Activated naive CD8-positive, alpha-beta T cell treated with anti-CD3 and anti-CD28 coated beads, Interleukin-2, amount 50 U/mL, for 24 hours (primary cell): ENCODE data around the gene OR51M1.
A peak's percentile ranks its signal among the peaks of the same experiment; 100 is the strongest.
"Not testable (repeated sequence)": the region's sequence is repeated elsewhere in the genome, so short reads cannot be mapped to it uniquely, and the experiment has no call there.

Experiments used
- ATAC-seq: fragments of 150-1000 bp; cut with Tn5 transposase; one replicate; pipeline ENCODE4 v1.10.0; 2021
- DNase-seq: peaks from one replicate; pipeline ENCODE4 v3.0.0; 2021
- H3K27ac Mint-ChIP-seq: one replicate; pipeline ENCODE4 v1.8.0; 2021; ENCODE audit warnings: mild to moderate bottlenecking, mixed read lengths
- H3K27me3 Mint-ChIP-seq: one replicate; pipeline ENCODE4 v1.8.0; 2021; ENCODE audit warnings: mixed read lengths
- H3K36me3 Mint-ChIP-seq: one replicate; pipeline ENCODE4 v1.8.0; 2021; ENCODE audit warnings: low read depth, mixed read lengths
- H3K4me1 Mint-ChIP-seq: one replicate; pipeline ENCODE4 v1.8.0; 2021; ENCODE audit warnings: mixed read lengths
- H3K4me3 Mint-ChIP-seq: one replicate; pipeline ENCODE4 v1.8.0; 2021; ENCODE audit warnings: mild to moderate bottlenecking, moderate library complexity, mixed read lengths
- H3K9me3 Mint-ChIP-seq: one replicate; pipeline ENCODE4 v1.8.0; 2021; ENCODE audit warnings: mixed read lengths

The OR51M1 gene

DNA sequence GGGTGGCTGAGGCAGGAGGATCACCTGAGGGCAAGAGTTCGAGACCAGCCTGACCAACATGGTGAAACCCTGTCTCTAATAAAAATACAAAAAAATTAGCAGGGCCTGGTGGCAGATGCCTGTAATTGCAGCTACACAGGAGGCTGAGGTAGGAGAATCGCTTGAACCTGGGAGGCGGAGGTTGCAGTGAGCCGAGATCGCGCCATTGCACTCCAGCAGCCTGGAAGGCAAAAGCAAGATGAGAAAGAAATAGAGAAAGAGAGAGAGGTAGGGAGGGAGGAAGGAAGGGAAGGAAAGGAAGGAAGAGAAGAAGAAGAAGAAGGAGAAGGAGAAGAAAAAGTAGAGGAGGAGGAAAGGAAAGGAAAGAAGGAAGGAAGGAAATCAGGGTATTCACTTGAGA lies 17.2 kb upstream of the OR51M1 start:
- not testable (repeated sequence) for ATAC-seq, H3K9me3 Mint-ChIP-seq, H3K4me1 Mint-ChIP-seq, H3K36me3 Mint-ChIP-seq, DNase-seq, H3K27me3 Mint-ChIP-seq, H3K27ac Mint-ChIP-seq, H3K4me3 Mint-ChIP-seq

DNA sequence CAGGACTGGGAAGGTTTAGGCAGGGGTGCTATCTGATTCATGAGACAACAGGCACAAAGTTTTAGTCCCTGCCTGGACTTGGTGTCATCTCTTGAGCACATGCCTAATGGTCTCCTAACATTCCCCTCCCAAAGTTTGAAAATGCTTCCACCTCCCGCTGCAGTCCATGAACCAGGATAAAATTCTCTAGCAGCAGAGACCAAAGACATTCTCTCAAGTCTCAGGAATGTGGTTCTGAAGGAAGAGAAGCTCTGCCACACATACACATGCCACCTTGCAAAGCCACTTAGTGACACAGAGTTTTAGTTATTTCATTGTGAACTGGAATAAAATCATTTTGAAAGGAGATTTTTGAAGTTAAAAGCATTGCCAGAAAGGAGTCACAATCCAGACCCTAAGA lies 16.8 kb upstream of the OR51M1 start:
- no peak overlapping the region for H3K4me3 Mint-ChIP-seq
- peaks cover 2% of the 10 kb centered on the region for H3K27me3 Mint-ChIP-seq
- no peak for ATAC-seq
- no peaks in the 10 kb centered on the region for H3K9me3 Mint-ChIP-seq
- no peaks in the 10 kb centered on the region for H3K36me3 Mint-ChIP-seq
- no peaks in the 10 kb centered on the region for H3K4me1 Mint-ChIP-seq
- H3K27ac Mint-ChIP-seq = no peak overlapping the region
- no peak for DNase-seq

DNA sequence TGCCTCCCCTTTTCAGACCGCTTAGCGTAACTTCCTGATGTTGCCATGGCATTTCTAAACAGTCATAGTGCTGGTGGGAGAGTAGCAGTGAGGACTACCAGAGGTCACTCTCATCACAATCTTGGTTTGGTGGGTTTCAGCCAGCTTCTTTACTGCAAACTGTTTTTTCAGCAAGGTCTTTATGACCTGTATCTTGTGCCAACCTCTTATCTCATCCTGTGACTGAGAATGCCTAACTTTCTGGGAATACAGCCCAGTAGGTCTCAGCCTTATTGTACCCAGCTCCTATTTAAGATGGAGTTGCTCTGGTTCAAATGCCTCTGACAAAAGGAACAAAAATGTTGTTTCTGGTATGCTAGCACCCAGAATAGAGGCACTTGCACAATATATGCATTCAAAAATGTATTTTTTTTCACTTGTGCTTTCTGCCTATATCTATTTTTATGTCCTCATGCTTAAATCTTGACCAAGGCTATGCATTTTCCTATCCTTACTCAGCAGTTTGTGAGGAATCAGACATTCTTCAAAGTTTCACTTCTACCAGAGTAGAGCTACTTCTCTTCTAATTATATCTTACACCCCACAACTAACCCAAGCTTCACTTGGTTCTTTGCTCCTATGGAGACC lies 16.1 kb upstream of the OR51M1 start:
- peaks cover 2% of the 10 kb centered on the region for H3K27me3 Mint-ChIP-seq

DNA sequence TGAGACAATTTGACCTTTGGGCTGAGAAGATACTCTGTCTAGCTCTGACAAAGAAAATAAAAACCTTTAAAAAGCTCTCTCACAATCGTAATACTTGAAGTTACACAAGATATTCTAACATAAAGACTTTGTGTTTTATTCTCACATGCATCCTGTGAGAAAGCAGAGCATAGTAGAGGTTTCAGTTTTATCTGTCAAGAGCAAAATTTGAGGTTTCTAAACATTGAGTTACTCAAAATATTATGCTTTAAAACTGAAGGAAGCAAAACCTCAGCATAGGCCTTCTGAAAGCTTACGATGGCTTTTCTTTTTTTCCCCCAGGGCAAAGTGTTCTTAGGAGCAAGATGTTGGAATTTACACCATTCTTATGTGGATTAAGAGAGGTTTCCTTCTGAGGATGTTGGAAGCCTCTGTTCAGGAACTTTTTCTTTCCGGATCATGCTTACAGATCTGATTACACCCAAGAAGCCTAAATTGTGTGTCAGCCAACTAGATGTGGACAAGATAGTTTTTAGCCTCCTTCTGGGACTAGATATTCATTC lies 15.0 kb upstream of the OR51M1 start:
- no peaks in the 10 kb centered on the region for H3K36me3 Mint-ChIP-seq
- DNase-seq (no peak), ATAC-seq (no peak)
- H3K27me3 Mint-ChIP-seq = peaks cover 2% of the 10 kb centered on the region
- no peak overlapping the region for H3K4me3 Mint-ChIP-seq
- H3K9me3 Mint-ChIP-seq = peaks cover 8% of the 10 kb centered on the region
- no peaks in the 10 kb centered on the region for H3K4me1 Mint-ChIP-seq
- no peak overlapping the region for H3K27ac Mint-ChIP-seq

More for the DNA sequence above, 16.1 kb upstream of the OR51M1 start:
- H3K4me1 Mint-ChIP-seq = no peaks in the 10 kb centered on the region
- ATAC-seq (no peak), DNase-seq (no peak)
- no peaks in the 10 kb centered on the region for H3K36me3 Mint-ChIP-seq
- no peak overlapping the region for H3K4me3 Mint-ChIP-seq
- H3K27ac Mint-ChIP-seq = no peak overlapping the region
- peaks cover under 1% of the 10 kb centered on the region for H3K9me3 Mint-ChIP-seq

- DNase-seq = no peak
Observed at GRCh38 chr11:5369789-5370188, 13.8 kb upstream of the OR51M1 start.

DNA sequence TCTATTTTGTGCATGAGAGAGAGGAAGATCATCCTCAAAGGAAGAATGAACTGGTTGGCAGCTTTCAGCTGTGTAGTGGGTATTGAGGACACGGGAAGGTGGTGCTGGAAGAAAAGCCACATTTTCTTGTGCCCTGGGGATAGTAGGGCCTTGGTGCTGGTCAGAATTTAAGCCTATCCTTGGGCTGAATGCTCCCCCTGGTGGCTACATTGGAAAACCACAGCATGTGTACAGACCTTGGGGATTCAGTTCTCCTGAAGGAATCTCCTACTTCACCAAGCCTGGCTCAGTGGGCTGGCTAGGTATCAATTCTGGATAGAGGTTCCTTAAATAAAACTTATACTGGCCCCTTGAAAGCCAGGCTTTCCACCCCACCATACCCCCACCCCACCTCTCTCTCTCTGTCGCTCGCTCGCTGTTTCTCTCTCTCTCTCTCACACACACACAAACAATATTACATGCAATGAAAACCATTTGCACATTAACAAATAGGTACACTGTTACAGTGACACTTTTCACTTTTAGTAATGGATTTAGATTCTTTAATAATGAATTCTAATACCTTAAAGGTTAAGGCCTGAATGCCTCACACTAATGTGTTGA lies 2.8 kb upstream of the OR51M1 start:
- Mint-ChIP-seq H3K27me3 (no peaks in the 10 kb centered on the region), H3K4me3 (no peak overlapping the region), H3K4me1 (no peaks in the 10 kb centered on the region), H3K27ac (no peak overlapping the region), H3K9me3 (no peaks in the 10 kb centered on the region), H3K36me3 (no peaks in the 10 kb centered on the region)
- peak; percentile 25 for DNase-seq
- no peak for ATAC-seq

More at GRCh38 chr11:5369789-5370188, 13.8 kb upstream of the OR51M1 start:
- H3K27me3 Mint-ChIP-seq = peaks cover 4% of the 10 kb centered on the region
- no peaks in the 10 kb centered on the region for H3K36me3 Mint-ChIP-seq
- H3K9me3 Mint-ChIP-seq = peaks cover 8% of the 10 kb centered on the region
- no peak overlapping the region for H3K27ac Mint-ChIP-seq
- no peak overlapping the region for H3K4me3 Mint-ChIP-seq
- no peak for ATAC-seq
- no peaks in the 10 kb centered on the region for H3K4me1 Mint-ChIP-seq

- no peaks in the 10 kb centered on the region for H3K27me3 Mint-ChIP-seq
- H3K9me3 Mint-ChIP-seq = no peaks in the 10 kb centered on the region
- H3K4me3 Mint-ChIP-seq = no peak overlapping the region
- H3K36me3 Mint-ChIP-seq = no peaks in the 10 kb centered on the region
- H3K27ac Mint-ChIP-seq = no peak overlapping the region
- no peak for ATAC-seq
- H3K4me1 Mint-ChIP-seq = no peaks in the 10 kb centered on the region
- no peak for DNase-seq
Observed at GRCh38 chr11:5384335-5384734, 723 bp downstream of the OR51M1 start.

DNA sequence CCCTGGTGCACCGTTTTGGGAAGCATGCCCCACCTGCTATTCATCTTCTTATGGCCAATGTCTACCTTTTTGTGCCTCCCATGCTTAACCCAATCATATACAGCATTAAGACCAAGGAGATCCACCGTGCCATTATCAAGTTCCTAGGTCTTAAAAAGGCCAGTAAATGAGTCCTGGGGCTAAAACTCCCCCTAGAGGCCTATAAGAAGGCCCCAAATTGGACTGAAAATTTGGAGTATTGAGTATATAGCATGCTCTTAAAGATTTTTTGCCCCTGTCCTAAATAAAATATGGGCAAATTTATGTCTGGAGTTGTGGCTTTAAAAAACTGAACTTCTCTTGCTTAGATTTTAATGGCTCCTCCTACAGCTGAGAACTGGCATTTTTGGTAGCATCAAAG lies 6.6 kb downstream of the OR51M1 start:
- no peak for DNase-seq
- ATAC-seq = no peak
- Mint-ChIP-seq H3K9me3 (no peaks in the 10 kb centered on the region), H3K27ac (no peak overlapping the region), H3K27me3 (no peaks in the 10 kb centered on the region), H3K36me3 (no peaks in the 10 kb centered on the region), H3K4me1 (no peaks in the 10 kb centered on the region), H3K4me3 (no peak overlapping the region)

GRCh38 chr11:5394091-5394490 lies 10.5 kb downstream of the OR51M1 start:
- Mint-ChIP-seq H3K27ac (no peak overlapping the region), H3K4me3 (no peak overlapping the region), H3K36me3 (no peaks in the 10 kb centered on the region), H3K4me1 (no peaks in the 10 kb centered on the region), H3K9me3 (no peaks in the 10 kb centered on the region), H3K27me3 (no peaks in the 10 kb centered on the region)
- DNase-seq = no peak
- no peak for ATAC-seq

DNA sequence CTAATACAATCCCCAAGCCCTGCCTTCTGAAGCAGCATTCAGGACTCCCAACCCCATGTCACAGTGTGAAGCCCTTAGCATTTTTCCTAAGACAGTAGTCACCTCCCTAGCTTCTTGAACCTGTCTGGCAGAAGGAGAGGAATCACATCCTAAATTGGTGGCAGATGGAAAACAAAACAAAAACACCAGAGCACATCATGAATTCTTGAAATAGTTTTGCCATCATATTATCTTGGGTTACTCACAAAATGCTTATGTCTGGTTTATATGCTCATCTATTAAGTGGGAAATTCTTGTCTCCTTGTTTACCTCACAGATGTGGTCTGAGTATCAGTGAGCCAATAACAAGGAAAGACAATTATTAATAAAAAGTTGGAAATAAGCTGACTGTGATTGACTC lies 15.3 kb downstream of the OR51M1 start:
- DNase-seq (no peak), ATAC-seq (no peak)
- no peaks in the 10 kb centered on the region for H3K4me1 Mint-ChIP-seq
- H3K4me3 Mint-ChIP-seq = no peak overlapping the region
- no peaks in the 10 kb centered on the region for H3K9me3 Mint-ChIP-seq
- H3K36me3 Mint-ChIP-seq = no peaks in the 10 kb centered on the region
- H3K27me3 Mint-ChIP-seq = peaks cover 1% of the 10 kb centered on the region
- no peak overlapping the region for H3K27ac Mint-ChIP-seq

- ATAC-seq (no peak), DNase-seq (no peak)
- H3K36me3 Mint-ChIP-seq = no peaks in the 10 kb centered on the region
- no peak overlapping the region for H3K27ac Mint-ChIP-seq
- peaks cover 19% of the 10 kb centered on the region for H3K27me3 Mint-ChIP-seq
- no peaks in the 10 kb centered on the region for H3K9me3 Mint-ChIP-seq
- no peaks in the 10 kb centered on the region for H3K4me1 Mint-ChIP-seq
- no peak overlapping the region for H3K4me3 Mint-ChIP-seq
Observed at GRCh38 chr11:5405173-5405572, 21.6 kb downstream of the OR51M1 start.

DNA sequence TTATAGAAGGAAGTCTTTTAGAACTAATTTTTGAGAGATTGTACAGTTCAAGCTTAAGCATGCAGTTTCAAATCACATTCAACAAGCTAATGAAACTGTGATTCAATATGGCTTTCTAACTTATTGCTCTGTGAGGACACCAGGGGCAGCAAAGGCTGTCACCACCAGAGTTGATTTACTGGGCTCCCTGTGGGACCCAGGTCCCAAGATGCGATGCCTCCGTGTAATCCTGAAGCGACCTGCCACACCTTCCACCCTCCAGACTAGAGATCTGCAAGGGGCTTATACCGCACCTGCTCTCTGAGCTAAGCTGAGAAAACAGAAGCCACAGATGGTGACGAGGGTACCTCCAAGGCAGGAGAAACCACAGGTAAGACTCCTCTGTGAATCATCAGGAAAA lies 37.4 kb downstream of the OR51M1 start:
- H3K27ac Mint-ChIP-seq = no peak overlapping the region
- DNase-seq = no peak
- H3K4me3 Mint-ChIP-seq = no peak overlapping the region
- H3K27me3 Mint-ChIP-seq = peaks cover 16% of the 10 kb centered on the region
- no peak for ATAC-seq
- no peaks in the 10 kb centered on the region for H3K4me1 Mint-ChIP-seq
- no peaks in the 10 kb centered on the region for H3K36me3 Mint-ChIP-seq
- H3K9me3 Mint-ChIP-seq = no peaks in the 10 kb centered on the region

- ATAC-seq = no peak
Observed at GRCh38 chr11:5421811-5422210, 38.2 kb downstream of the OR51M1 start, which contains the start of gene OR51Q1. TSS of gene OR51Q1 (plus strand) at chr11:5422111. CDS start at chr11:5422201, 90 bp downstream.

DNA sequence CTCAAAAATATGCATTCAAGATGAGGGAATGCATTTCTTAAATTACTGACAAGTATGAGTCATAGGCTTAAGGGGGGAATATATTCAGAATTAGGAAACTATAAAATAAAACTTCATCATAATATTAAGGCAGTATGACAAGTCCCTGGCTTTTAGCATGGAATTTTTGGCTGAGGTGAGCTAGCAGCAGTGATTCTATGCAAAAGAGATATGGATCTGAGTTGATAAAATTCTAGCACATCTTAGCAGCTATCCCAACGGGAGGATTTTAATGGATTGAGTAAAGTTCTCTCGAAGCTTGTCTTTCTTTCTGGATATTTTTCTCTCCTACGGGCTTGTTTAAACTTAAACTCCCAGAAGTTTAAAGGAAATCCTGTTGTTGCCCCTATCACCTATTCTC lies 39.5 kb downstream of the OR51M1 start:
- no peaks in the 10 kb centered on the region for H3K4me1 Mint-ChIP-seq
- H3K9me3 Mint-ChIP-seq = no peaks in the 10 kb centered on the region
- DNase-seq (no peak), ATAC-seq (no peak)
- H3K4me3 Mint-ChIP-seq = no peak overlapping the region
- H3K36me3 Mint-ChIP-seq = no peaks in the 10 kb centered on the region
- peaks cover 17% of the 10 kb centered on the region for H3K27me3 Mint-ChIP-seq
- no peak overlapping the region for H3K27ac Mint-ChIP-seq

More at GRCh38 chr11:5421811-5422210, 38.2 kb downstream of the OR51M1 start, which contains the start of gene OR51Q1:
- Mint-ChIP-seq H3K36me3 (no peaks in the 10 kb centered on the region), H3K4me3 (no peak within 1 kb of the TSS), H3K9me3 (no peaks in the 10 kb centered on the region), H3K4me1 (no peaks in the 10 kb centered on the region), H3K27ac (no peak within 1 kb of the TSS), H3K27me3 (peaks cover 16% of the 10 kb centered on the region)
- DNase-seq = no peak

DNA sequence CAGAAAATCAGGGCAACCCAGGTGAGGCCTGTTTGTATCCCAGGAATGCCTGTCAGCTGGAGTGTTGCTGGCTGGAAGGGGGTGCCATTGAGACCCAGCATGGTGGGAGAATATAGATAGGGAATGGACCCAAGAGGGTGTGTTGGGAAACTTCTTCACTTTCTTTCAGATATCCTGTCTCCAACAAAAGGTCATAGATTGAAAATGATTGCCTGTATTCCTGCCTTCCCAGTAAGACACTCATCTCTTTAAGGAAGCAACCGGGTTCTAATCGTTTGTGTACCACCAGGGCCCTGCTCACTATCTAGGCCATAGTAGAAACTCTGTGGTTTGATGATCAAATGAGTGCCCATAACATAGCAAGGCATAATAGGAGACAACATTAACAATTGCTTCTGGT lies 57.8 kb downstream of the OR51M1 start, which contains the start of gene OR51I1:
Gene OR51I1 (minus strand): TSS at position 101 of the 400 bp plus-strand sequence. CDS start 0 bp downstream, at position 101.
- ATAC-seq (no peak), DNase-seq (no peak)
- no peaks in the 10 kb centered on the region for H3K36me3 Mint-ChIP-seq
- peaks cover 3% of the 10 kb centered on the region for H3K27me3 Mint-ChIP-seq
- no peaks in the 10 kb centered on the region for H3K9me3 Mint-ChIP-seq
- H3K4me1 Mint-ChIP-seq = no peaks in the 10 kb centered on the region
- H3K4me3 Mint-ChIP-seq = no peak within 1 kb of the TSS
- no peak within 1 kb of the TSS for H3K27ac Mint-ChIP-seq
